HG03108 (cell line): ENCODE results near the gene SLC6A1.

Source experiments
- ATAC-seq: cut with Tn5 transposase; IDR thresholded peaks from one replicate; pipeline ENCODE4 v1.9.1; 2021; ENCODE audit warnings: moderate library complexity; ENCODE audit not compliant: unreplicated experiment

SLC6A1 gene

GRCh38 chr3:10970306-10970960, 22.1 kb upstream of the SLC6A1 start:
- ATAC-seq = no peak

DNA sequence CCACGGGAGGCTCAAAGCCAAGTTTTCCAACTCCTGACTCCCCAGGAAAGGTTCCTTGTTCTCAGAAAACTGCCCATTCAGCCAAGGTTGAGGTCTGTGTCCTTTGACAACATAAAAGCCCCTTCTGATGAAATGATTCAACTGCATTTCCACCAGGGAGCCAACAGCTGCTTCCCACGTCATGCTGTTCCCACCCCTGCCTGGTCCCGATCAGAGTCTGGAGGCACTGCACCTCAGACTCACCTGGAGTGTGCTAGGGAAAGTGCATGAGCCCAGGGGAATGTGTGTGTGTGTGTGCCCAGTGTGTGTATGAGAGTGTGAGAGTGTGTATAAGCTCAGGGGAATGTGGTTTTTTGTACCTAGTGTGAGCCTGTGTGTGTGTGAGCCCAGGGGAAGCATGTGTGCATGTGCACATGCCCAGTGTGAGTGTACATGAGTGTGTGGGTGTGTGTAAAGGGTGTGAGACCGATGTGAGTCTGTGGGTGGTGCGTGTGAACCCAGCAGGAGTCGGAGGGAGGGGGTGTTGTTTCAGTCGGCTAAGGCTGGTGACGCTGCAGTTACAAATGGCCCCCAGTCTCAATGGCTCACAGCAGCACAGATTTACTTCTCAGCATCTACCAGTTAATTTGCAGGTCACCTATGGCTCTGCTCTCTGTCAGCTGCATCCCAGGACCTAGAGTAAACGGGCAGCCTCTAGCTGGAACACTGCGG, 20.3 kb upstream of the SLC6A1 start:
- ATAC-seq = no peak

- no peak for ATAC-seq
Observed at GRCh38 chr3:10973046-10973595, 19.4 kb upstream of the SLC6A1 start.

- ATAC-seq = no peak
Observed at GRCh38 chr3:10974131-10974530, 18.4 kb upstream of the SLC6A1 start.

- ATAC-seq = no peak
Observed at GRCh38 chr3:10974746-10975375, 17.7 kb upstream of the SLC6A1 start.

DNA sequence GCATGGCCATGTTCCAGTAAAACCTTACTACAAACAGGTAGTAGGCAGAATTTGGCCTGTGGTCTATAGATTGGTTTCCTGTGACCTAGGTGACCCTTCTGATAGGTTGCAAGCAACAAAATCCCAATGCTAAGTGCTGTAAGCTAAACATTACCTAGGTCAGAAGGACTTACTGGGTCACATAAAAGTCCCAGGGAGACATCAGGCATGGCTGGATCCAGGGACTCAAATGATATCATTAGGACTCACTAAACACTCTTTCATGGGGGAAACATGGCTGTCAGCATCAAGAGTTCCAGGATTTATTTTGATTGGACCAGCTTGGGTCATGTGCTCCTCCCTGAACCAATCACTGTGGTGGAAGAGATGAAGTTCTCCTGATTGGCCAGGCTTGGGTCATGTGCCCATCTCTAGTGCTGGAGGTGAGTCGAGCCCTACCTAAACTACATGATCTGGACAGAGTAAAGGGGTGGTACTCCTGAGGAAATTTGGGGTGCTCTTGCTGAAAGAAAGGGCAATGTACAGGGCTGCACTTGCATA, 16.8 kb upstream of the SLC6A1 start:
- ATAC-seq = no peak

DNA sequence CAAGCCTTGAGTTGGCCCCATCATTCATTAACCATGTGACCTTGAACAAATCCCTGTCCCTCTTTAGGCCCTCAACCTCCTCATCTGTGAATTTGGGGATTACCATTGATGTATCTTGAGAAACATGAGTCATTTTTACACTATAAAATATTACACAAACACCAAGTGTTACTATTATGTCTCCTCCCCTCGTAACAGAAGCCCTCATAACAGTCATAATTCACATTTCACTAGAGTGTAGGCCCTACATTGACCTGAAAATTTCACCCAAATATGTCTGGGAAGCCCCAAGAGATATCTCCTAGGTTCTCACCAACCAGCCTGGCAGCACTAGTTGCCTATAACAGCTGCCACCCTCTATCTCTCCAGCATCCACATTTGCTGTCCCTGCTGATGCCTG, 15.8 kb upstream of the SLC6A1 start:
- ATAC-seq = no peak

DNA sequence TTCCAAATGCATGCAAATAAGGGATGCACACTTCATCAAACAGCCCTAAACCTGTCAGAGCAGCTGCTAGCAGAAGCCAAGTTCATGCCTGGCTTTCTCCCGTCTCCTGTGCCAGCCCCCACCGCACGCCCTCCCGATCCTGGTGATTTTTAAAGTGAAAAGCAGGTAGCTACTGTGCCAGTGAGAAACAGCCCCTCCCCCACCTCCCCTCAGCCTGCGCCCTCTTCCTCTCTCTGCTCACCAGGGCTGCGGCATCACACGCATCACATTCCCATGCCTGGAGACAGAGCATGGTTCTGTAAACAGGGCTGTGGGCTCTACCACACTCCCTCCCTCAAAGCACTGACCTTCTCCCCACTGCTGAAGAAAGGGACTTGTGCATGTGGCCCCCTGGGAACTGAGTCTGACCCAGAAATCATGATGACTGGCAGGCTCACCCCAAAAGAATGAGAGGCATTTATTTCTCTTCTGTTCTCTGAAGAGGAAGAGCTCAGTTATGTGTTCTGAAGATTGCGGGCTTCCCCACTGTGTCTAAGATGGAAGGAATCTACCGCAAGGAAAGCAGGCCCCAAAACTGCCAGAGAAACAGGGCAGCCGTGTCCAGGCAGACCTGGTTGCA, 14.5 kb upstream of the SLC6A1 start:
- no peak for ATAC-seq

- no peak for ATAC-seq
Observed at GRCh38 chr3:10978956-10979355, 13.6 kb upstream of the SLC6A1 start.

GRCh38 chr3:10980312-10980711, 12.2 kb upstream of the SLC6A1 start:
- no peak for ATAC-seq

- no peak for ATAC-seq
Observed at GRCh38 chr3:10981031-10981430, 11.5 kb upstream of the SLC6A1 start.

GRCh38 chr3:10981961-10982360, 10.6 kb upstream of the SLC6A1 start:
- no peak for ATAC-seq

DNA sequence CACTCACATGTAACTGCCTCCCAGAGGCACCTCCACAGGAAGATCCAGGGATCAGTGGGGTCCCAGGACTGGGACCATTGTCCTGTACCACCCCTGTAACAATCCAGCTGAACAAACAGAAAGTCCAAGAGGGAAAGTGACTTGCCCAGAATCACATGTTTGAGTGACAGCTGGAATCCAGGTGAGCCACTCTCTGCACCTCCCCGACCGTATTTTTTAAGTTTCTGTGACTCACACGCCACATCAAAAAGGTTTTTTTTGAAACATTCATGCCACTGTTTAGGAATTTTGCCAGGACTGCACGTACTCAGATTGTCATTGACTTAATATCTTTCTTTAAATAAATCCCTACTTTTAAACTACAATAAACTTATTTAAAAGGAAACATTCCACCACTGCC, 9.8 kb upstream of the SLC6A1 start:
- ATAC-seq = no peak

- no peak for ATAC-seq
Observed at GRCh38 chr3:10983219-10983916, 9.2 kb upstream of the SLC6A1 start.

DNA sequence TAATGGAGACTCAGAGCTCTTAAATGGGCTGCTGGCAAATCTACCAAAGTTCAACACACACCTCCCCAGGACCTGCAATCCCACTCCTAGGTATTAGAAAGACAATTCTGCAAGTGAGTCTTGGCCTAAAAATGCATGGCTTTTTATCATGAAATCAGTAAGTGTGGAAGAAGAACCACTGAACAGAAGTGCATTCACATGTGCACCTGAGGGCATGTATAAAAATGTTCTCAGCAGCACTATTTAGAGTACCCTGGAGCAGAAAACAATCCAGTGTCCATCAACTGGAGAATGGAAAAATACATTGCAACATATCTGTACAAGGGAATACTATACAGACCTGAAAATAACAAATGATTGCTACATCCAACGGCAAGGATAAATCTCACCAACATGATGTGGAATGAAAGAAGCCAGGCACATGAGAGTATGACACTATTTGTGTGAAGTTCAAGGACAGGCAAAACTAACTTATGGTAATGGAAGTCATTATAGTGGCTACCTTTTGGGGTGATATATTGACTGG, 8.1 kb upstream of the SLC6A1 start:
- ATAC-seq = no peak

GRCh38 chr3:10985181-10985580, 7.4 kb upstream of the SLC6A1 start:
- ATAC-seq = no peak

GRCh38 chr3:10986592-10986991, 6.0 kb upstream of the SLC6A1 start:
- no peak for ATAC-seq

GRCh38 chr3:10988001-10988665, 4.4 kb upstream of the SLC6A1 start:
- ATAC-seq = no peak

DNA sequence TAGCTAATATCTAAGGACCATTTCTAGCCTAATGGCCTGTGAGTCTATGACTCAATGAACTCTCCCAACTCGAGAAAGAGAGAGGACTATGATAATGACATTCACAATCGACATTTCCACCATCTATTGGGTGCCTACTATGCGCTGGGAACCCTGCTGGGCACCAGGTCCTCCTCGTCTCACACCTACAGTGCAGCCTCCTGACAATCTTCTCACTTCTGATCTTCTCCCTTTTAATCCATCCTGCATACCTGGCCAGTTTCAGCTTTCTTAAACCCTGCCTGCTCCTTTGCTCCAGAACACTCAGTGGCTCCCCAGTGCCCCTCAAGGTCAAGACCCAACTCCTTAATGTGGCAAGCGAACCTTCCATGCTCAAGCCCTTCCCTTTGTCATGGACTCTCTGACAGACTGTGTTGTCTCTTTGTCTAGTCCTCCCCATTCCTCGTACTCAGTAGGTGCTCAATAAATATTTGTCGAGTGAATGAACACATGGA, 3.5 kb upstream of the SLC6A1 start:
- ATAC-seq = no peak
